CD14-positive monocyte (primary cell): ENCODE results near the gene CUX1. TPM values are rescaled to one million over a fixed set of nuclear protein-coding genes. Genes with fewer than 3 reads are reported as not detected.

Experiments used
- DNase-seq, 3 donors: peaks; one replicate each; pipeline ENCODE4 v3.0.0-alpha.2; 2011 to 2022
- H2AFZ ChIP-seq: 2 replicates; pipeline ENCODE4 v1.6.0; 2012; ENCODE audit warnings: mild to moderate bottlenecking, low read depth, low read length, inconsistent platforms; ENCODE audit not compliant: insufficient read depth, poor library complexity, severe bottlenecking
- H3K27ac ChIP-seq, 2 donors: 1 replicate in 1 of 2; 2 replicates in 1 of 2; pipeline ENCODE4 v1.5.1; 2012 to 2013; ENCODE audit warnings: low read length in 2 of 2, control low read depth in 1 of 2, inconsistent platforms in 1 of 2, low read depth in 1 of 2, mild to moderate bottlenecking in 1 of 2
- H3K27me3 ChIP-seq, 2 donors: one replicate each; pipeline versions ENCODE4 v1.6.0 to v1.6.1; 2011 to 2013; ENCODE audit warnings: low read length in 2 of 2; ENCODE audit not compliant: control insufficient read depth in 2 of 2, insufficient read depth in 2 of 2
- H3K36me3 ChIP-seq, 2 donors: replicated peaks in 1 of 2; 1 replicate in 1 of 2; 2 replicates in 1 of 2; pipeline versions ENCODE4 v1.5.1 to v1.6.1; 2012 to 2013; ENCODE audit warnings: low read length in 2 of 2, control low read depth in 1 of 2, inconsistent platforms in 1 of 2, mild to moderate bottlenecking in 1 of 2; ENCODE audit not compliant: insufficient read depth in 2 of 2, control insufficient read depth in 1 of 2
- H3K4me1 ChIP-seq, 2 donors: 1 replicate in 1 of 2; 2 replicates in 1 of 2; pipeline versions ENCODE4 v1.5.1 to v1.6.1; 2012 to 2013; ENCODE audit warnings: low read length in 2 of 2, control low read depth in 1 of 2, inconsistent platforms in 1 of 2, mild to moderate bottlenecking in 1 of 2, moderate library complexity in 1 of 2; ENCODE audit not compliant: insufficient read depth in 2 of 2, control insufficient read depth in 1 of 2
- H3K4me2 ChIP-seq: replicated peaks from 2 replicates; pipeline ENCODE3; 2012; ENCODE audit warnings: low read length, moderate library complexity, mild to moderate bottlenecking; ENCODE audit not compliant: poor library complexity, severe bottlenecking; ENCODE audit errors: extremely low read depth
- H3K4me3 ChIP-seq, 3 experiments: fragments of 200-600 bp in 1 of 3; sonication (generic) in 1 of 3; replicated peaks in 1 of 3; 1 replicate in 2 of 3; 2 replicates in 1 of 3; pipeline ENCODE4 v1.5.1; 2011 to 2013; ENCODE audit warnings: low read length in 3 of 3, mild to moderate bottlenecking in 3 of 3, control low read depth in 2 of 3, low read depth in 2 of 3, inconsistent platforms in 1 of 3, moderate library complexity in 1 of 3
- H3K79me2 ChIP-seq: 2 replicates; pipeline ENCODE4 v1.6.0; 2012; ENCODE audit warnings: mild to moderate bottlenecking, control low read depth, inconsistent platforms, low read length, moderate library complexity; ENCODE audit not compliant: insufficient read depth
- H3K9ac ChIP-seq: 2 replicates; pipeline ENCODE4 v1.6.0; 2017; ENCODE audit warnings: low read length, mild to moderate bottlenecking; ENCODE audit not compliant: insufficient read depth, poor library complexity, severe bottlenecking
- H3K9me3 ChIP-seq, 2 donors: replicated peaks in 1 of 2; 1 replicate in 1 of 2; 2 replicates in 1 of 2; pipeline versions ENCODE4 v1.5.1 to v1.6.1; 2012 to 2013; ENCODE audit warnings: low read length in 2 of 2, control low read depth in 1 of 2; ENCODE audit not compliant: control insufficient read depth in 1 of 2, insufficient read depth in 1 of 2
- H4K20me1 ChIP-seq: 2 replicates; pipeline ENCODE4 v1.6.0; 2012; ENCODE audit warnings: mild to moderate bottlenecking, low read length, control low read depth, moderate library complexity; ENCODE audit not compliant: insufficient read depth
- H3K27ac Mint-ChIP-seq, 7 donors: one replicate each; pipeline ENCODE4 v1.8.0; 2020; ENCODE audit warnings: mild to moderate bottlenecking in 7 of 7, mixed read lengths in 7 of 7, moderate library complexity in 6 of 7, inconsistent platforms in 2 of 7
- H3K27me3 Mint-ChIP-seq, 3 donors: one replicate each; pipeline ENCODE4 v1.8.0; 2021 to 2022; ENCODE audit warnings: low read depth in 3 of 3, mild to moderate bottlenecking in 3 of 3, mixed read lengths in 3 of 3, moderate library complexity in 3 of 3, inconsistent platforms in 1 of 3
- H3K36me3 Mint-ChIP-seq, 2 donors: one replicate each; pipeline ENCODE4 v1.8.0; 2020; ENCODE audit warnings: mixed read lengths in 2 of 2, inconsistent platforms in 1 of 2, mild to moderate bottlenecking in 1 of 2
- H3K4me1 Mint-ChIP-seq: one replicate; pipeline ENCODE4 v1.8.0; 2020; ENCODE audit warnings: mild to moderate bottlenecking, mixed read lengths
- H3K4me3 Mint-ChIP-seq, 2 donors: one replicate each; pipeline ENCODE4 v1.8.0; 2020; ENCODE audit warnings: mild to moderate bottlenecking in 2 of 2, mixed read lengths in 2 of 2, moderate library complexity in 1 of 2
- H3K9me3 Mint-ChIP-seq, 7 donors: one replicate each; pipeline ENCODE4 v1.8.0; 2020 to 2022; ENCODE audit warnings: mixed read lengths in 7 of 7, mild to moderate bottlenecking in 6 of 7, moderate library complexity in 6 of 7, inconsistent platforms in 2 of 7
- WGBS: methylation state at CpG from one replicate; pipeline ENCODE4 v1.1.5; 2013; ENCODE audit warnings: missing lambda C conversion rate; ENCODE audit not compliant: insufficient coverage; 5-methylcytosine and 5-hydroxymethylcytosine counted together
- intact Hi-C, 2 donors: fragments of 100-400 bp; cut with micrococcal nuclease; formaldehyde crosslinking; loops; one replicate each; pipeline versions ENCODE4 v1.15.0 to v1.15.1; 2023
- polyA plus RNA-seq, 3 donors: library from polyadenylated mRNA; depleted of rRNA in 1 of 3; unstranded in 2 of 3; stranded (reverse) in 1 of 3; fragments of 300-500 nt in 2 of 3; fragments of >200 nt in 1 of 3; fragmentation: Illumina TruSeq in 2 of 3; gene quantifications; 1 replicate in 2 of 3; 2 replicates in 1 of 3; pipeline ENCODE4 v1.2.3, GENCODE V29; 2012 to 2021
- TF ChIP-seq, protein P1 (sequence below): fragments of 200-600 bp; IDR thresholded peaks from one replicate; pipeline ENCODE4 v1.8.0; 2022; ENCODE audit warnings: antibody characterized with exemption, mild to moderate bottlenecking

The CUX1 gene
- polyA plus RNA-seq, 3 donors, result 17.6 to 38.0 (median 28.0) TPM

DNA sequence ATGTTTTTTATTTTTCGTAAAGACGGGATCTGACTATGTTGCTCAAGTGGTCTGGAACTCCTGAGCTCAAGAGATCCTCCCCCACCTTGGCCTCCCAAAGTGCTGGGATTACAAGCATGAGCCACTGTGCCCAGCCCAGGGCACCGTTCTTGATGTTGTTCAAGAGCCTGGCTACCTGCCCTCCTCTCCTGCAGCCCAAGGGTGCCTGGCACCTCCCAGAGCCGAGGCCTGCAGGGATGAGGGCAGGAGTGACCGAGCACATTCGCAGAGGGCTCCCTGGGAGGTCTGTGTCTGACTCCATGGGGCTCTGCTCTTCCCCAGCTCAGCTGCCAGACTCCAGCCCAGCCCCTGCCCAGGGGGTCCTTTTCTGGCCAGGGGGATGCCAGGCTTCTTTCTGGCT lies 484.6 kb downstream of the CUX1 start:
- peaks cover 14 to 24% of the 10 kb centered on the region in 2 donors for H3K36me3 Mint-ChIP-seq
- Histone ChIP-seq H3K27ac (no peak overlapping the region), H3K9me3 (no peaks in the 10 kb centered on the region), H4K20me1 (peaks cover 76% of the 10 kb centered on the region), H3K4me2 (no peak overlapping the region), H2AFZ (no peak overlapping the region), H3K9ac (no peak overlapping the region), H3K4me1 (peaks cover 23 to 38% of the 10 kb centered on the region in 2 donors), H3K79me2 (no peaks in the 10 kb centered on the region), H3K4me3 (no peak overlapping the region), H3K36me3 (peaks cover 8 to 16% of the 10 kb centered on the region in 2 donors), H3K27me3 (no peaks in the 10 kb centered on the region)
- peaks cover 0 to 1% (median 0%) of the 10 kb centered on the region in 7 donors for H3K9me3 Mint-ChIP-seq
- peaks cover 0 to 1% (median 0%) of the 10 kb centered on the region in 3 donors for H3K27me3 Mint-ChIP-seq
- no peak for DNase-seq
- 100% methylated on average over 6 of the region's 6 CpGs for WGBS
- TF ChIP-seq, protein P1, sequence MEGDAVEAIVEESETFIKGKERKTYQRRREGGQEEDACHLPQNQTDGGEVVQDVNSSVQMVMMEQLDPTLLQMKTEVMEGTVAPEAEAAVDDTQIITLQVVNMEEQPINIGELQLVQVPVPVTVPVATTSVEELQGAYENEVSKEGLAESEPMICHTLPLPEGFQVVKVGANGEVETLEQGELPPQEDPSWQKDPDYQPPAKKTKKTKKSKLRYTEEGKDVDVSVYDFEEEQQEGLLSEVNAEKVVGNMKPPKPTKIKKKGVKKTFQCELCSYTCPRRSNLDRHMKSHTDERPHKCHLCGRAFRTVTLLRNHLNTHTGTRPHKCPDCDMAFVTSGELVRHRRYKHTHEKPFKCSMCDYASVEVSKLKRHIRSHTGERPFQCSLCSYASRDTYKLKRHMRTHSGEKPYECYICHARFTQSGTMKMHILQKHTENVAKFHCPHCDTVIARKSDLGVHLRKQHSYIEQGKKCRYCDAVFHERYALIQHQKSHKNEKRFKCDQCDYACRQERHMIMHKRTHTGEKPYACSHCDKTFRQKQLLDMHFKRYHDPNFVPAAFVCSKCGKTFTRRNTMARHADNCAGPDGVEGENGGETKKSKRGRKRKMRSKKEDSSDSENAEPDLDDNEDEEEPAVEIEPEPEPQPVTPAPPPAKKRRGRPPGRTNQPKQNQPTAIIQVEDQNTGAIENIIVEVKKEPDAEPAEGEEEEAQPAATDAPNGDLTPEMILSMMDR, result no peak
- peaks cover 35% of the 10 kb centered on the region for H3K4me1 Mint-ChIP-seq
- peak overlapping the region in 2 of 7 donors; percentile 30 to 41 for H3K27ac Mint-ChIP-seq
- no peak overlapping the region for H3K4me3 Mint-ChIP-seq
- intact Hi-C loops, result no loop called here

DNA sequence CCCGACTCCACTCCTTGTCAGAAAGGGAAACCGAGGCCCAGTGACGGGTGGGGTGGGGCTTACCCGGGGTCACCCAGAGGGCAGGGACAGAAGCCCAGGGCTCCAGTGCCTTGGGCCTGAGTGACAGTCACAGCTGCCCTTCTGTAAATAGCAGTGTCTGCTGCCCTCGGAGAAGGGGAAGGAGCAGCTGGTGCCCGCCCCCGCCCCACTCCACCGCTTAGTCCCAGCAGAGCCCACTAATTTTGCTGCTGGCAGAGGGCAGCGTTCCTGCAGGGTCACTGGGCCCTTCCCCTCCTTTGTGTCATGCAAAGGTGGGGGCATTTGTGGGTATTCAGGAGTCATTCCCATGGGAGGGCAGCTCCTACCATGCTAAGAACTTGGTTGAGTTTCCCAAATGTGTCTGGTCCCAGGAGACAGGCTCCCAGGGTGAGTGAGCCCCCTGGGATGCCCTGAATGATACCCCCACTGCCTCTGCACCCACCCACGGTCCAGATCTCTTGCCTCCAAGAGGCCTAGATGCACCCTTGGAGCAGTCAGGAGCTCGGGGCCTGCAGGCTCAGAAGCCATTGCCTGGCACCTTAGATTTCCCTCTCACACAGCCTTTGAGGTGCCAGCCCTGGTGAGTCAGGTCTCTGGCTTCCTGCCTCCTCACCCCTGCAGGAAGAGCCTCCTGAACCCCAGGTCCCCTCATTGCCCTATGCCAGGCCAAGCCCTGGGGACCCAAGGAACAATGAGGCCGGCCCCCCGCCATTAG lies 486.4 kb downstream of the CUX1 start:
- TF ChIP-seq, protein P1, result no peak
- Mint-ChIP-seq H3K27ac (peak overlapping the region in 1 of 7 donors; percentile 36), H3K9me3 (no peaks in the 10 kb centered on the region), H3K4me1 (peaks cover 45% of the 10 kb centered on the region), H3K4me3 (no peak overlapping the region), H3K27me3 (peaks cover 0 to 1% (median 0%) of the 10 kb centered on the region in 3 donors), H3K36me3 (peaks cover 17 to 31% of the 10 kb centered on the region in 2 donors)
- Histone ChIP-seq H3K4me1 (peaks cover 31 to 46% of the 10 kb centered on the region in 2 donors), H3K4me2 (no peak overlapping the region), H3K9me3 (no peaks in the 10 kb centered on the region), H3K27ac (peak overlapping the region in 1 of 2 donors; percentile 31), H3K79me2 (no peaks in the 10 kb centered on the region), H2AFZ (no peak overlapping the region), H3K36me3 (peaks cover 16 to 26% of the 10 kb centered on the region in 2 donors), H3K4me3 (no peak overlapping the region), H3K27me3 (no peaks in the 10 kb centered on the region), H3K9ac (no peak overlapping the region), H4K20me1 (peaks cover 77% of the 10 kb centered on the region)
- WGBS, result 72% methylated on average over 9 of the region's 13 CpGs
- no peak for DNase-seq
- intact Hi-C loops, result no loop called here
